Dedifferentiated amniotic fluid mesenchymal stem cell (primary cell): ENCODE data around the gene CMTM8.

ENCODE experiments used
- DNase-seq: peaks from one replicate; pipeline ENCODE4 v3.0.0-alpha.2; 2016; ENCODE audit errors: extremely low spot score

CMTM8 gene

DNA sequence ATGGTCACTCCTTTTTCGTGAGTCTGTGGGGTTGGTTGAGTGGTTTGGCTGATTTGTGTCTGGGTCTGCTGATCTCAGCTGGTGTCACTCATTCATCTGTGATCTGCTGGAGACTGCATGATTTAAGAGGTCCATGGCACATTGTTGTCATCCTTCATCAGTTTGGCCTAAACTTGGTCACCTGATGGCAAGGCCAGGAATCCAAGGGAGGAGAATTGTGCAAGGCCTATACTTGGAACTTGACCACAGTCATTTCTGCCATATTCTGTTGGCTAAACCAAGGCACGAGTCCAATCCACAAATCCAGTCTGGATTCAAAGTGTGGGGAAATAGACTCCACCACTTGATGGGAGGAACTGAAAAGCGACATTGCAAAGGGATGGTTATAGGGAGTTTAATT lies 67.6 kb downstream of the CMTM8 start:
- no peak for DNase-seq

DNA sequence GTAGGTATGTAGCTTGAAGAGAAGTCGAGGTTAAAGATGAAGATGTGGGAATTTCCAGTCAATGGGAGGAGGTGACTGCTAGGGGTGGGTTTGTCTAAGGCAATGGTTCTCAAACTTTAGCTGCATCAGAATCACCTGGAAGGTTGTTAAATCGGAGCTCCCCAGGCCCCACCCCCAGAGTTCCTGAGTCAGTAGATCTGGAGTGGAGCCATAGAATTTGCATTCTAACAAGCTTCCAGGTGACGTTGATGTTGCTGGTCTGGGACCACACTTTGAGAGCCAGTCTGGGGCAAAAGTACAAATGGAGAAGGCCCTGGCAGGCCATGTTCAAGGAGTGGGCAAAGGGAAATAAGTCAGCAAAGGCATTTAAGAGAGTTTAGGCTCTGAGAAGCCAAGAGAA lies 69.1 kb downstream of the CMTM8 start:
- no peak for DNase-seq

DNA sequence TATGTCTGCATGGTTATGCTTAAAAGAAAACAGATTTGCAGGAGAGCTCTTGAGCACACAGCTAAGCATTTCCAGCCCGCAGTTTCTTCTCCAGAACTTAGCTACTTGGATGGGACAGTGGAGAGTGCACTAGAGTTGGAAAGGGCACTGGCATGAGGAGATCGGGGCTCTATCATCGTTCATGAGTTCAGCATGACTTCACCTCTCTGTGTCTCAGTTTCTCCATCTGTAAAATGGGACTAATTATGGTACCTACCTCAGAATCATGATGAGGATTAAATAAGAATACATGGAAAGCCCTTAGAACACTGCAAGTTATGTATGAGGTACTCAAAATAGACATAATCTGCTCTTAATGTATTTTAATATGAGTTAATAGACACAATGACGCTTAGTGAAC lies 69.9 kb downstream of the CMTM8 start:
- DNase-seq, result no peak

- no peak for DNase-seq
Observed at GRCh38 chr3:32309654-32310242, 71.3 kb downstream of the CMTM8 start.

GRCh38 chr3:32310336-32310735 lies 71.9 kb downstream of the CMTM8 start:
- no peak for DNase-seq

- DNase-seq, result no peak
Observed at GRCh38 chr3:32310918-32311839, 72.7 kb downstream of the CMTM8 start.

GRCh38 chr3:32312251-32312650 lies 73.8 kb downstream of the CMTM8 start:
- no peak for DNase-seq

DNA sequence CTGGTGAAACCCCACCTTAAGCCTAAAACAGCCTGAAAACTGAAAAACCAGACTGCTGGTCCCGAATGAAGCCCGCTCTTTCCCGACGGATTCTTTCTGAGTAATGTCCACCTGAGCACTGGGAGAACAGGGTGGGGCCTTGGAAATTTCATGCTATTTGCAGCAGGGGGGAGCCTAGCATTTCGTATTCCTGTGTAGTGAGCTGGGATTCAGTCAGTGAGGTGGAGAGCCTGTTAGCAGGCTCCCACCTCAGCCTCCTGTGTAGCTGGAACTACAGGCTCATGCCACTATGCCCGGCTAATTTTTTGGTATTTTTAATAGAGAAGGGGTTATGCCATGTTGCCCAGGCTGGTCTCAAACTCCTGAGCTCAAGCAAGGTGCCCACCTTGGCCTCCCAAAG lies 74.7 kb downstream of the CMTM8 start:
- no peak for DNase-seq

- DNase-seq, result no peak
Observed at GRCh38 chr3:32313723-32314473, 75.4 kb downstream of the CMTM8 start.

- no peak for DNase-seq
Observed at GRCh38 chr3:32315441-32315840, 77.0 kb downstream of the CMTM8 start.

DNA sequence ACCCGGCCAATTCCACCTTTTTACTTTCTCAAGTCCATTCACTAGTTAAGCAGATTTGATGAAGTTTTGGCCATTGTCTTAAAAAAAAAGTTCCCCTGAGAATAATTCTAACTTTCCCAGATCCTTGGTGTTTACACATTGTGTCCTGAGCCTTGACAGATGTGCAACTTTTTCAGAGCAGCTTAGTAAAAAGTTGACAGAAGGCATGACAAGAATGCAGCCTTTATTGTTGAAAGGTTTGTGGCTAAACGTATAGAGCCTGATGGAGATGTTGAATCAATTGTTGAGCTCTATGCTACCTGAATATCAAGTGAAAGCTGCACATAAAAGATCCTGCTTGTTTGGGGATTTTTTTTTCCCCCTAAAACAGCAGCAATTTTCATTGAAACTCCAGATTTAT lies 77.8 kb downstream of the CMTM8 start:
- DNase-seq, result no peak

DNA sequence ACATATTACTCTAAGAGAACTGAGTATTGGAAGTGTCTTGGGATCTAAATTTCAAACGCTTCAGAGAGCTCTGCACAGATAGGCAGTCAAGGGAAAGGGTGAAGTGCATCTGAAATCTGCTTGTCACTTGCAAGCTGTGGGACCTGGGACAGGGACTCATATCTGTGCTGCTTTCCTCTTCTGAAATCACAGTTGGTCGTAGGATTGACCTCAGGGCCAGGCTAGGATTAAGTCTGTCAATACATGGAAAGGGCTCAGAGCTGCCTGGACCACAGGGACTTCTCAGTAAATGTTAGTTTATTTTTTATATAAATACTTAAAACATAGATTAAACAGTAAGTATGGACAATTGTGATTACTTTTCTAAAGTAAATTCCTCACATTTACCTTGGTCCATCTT lies 78.5 kb downstream of the CMTM8 start:
- no peak for DNase-seq

GRCh38 chr3:32319607-32320006 lies 81.1 kb downstream of the CMTM8 start:
- DNase-seq, result no peak

DNA sequence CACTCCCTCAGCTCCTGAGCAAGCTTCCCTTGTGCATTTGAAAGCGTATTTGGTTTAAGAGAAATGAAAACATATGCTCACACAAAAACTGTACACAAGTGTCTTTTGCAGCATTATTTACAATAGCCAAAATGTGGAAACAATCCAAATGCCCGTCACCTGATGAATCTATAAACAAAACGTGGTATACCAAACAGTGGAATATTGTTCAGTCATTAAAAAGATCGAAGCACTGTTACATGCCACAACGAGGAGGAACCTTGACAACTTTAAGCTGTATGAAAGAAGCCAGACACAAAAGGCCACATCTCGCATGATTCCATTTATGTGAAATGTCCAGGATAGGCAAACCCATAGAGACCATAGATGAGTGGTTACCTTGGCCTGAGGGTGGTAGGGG lies 81.6 kb downstream of the CMTM8 start:
- no peak for DNase-seq

- DNase-seq, result no peak
Observed at GRCh38 chr3:32321095-32321790, 82.8 kb downstream of the CMTM8 start.

DNA sequence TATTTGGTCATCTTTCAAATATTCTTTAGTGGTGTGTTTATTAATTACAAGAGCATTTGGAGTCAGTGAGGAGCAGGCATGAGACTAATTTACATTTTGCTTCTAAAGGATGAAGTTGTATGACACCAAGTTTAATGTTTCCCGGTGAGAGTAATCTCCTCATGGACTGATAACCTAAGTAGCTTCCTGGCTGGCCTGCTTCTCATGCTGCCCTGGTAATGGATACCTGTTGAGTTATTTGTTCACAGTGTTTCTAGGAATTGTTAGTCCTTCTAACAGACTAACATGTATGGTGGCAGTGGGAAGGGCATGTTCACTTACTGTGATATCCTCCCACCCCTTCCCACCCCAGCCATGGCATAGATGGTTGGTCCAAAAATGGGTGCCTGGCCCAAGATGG lies 83.8 kb downstream of the CMTM8 start:
- no peak for DNase-seq

DNA sequence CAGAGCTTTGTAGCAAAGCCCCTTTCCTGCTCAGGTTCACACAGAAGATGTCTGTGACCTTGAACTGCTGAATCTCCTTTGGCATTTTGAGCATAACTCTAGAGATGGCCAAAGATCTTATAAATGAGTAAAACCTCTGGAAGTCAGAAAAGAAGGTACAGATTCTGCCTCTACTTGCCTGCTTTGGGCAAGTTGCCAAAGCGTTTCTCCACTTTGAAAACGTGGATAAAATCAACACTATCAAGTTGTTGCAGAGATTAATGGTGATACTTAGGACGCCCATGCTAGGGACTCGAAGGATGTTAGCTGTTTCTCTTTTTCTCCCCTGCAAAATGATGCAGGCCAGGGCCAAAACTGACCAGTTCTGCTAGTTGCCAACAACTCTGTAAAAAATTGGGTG lies 85.1 kb downstream of the CMTM8 start:
- DNase-seq, result no peak

GRCh38 chr3:32325201-32325600 lies 86.7 kb downstream of the CMTM8 start:
- DNase-seq, result no peak

DNA sequence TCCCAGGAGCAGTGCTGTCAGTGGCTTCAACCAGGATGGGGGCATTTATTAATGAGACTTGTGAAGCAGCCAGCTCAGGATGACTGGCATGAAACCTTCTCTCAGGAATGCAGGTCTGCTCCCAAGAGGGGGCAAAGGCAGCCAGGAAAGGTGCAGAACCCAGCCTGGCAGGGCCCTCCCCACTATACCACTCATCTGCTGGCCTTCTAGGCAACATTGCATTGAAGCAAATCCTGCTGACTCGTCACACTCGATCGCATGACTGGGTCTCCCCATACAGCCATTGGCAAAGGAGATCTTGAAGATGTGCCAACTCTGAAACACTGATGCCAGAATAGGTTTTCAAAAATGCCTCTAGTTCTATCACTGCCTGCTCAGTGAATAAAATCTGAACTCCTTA lies 87.4 kb downstream of the CMTM8 start:
- no peak for DNase-seq

GRCh38 chr3:32326795-32327194 lies 88.3 kb downstream of the CMTM8 start:
- no peak for DNase-seq

DNA sequence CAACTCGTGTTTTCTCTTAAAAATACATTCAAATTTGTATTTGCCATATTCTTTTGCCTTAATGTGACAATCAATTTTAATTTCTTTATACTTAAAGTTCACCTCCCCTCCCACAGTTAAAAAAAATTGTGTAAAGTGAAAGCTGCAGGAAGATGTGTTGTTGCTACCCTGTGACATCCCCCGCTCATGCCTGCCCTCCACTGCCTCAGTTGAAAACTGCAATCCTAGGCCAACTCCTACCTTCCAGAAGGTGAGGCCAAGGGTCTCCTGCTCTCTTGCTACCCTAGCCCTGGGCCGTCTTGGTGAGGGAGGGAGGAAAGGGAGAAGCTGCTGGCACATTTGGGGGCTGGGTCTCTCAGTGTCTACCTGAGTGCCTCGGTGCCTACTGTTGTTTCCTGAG lies 96.2 kb downstream of the CMTM8 start:
- no peak for DNase-seq
